CD14-positive monocyte (primary cell): ENCODE measurements around the gene CALCOCO2. TPM values are rescaled to one million over a fixed set of nuclear protein-coding genes. Genes with fewer than 3 reads are reported as not detected.

Experiments
- DNase-seq, 3 donors: peaks; one replicate each; pipeline ENCODE4 v3.0.0-alpha.2; 2011 to 2022
- H2AFZ ChIP-seq: 2 replicates; pipeline ENCODE4 v1.6.0; 2012; ENCODE audit warnings: mild to moderate bottlenecking, low read depth, low read length, inconsistent platforms; ENCODE audit not compliant: insufficient read depth, poor library complexity, severe bottlenecking
- H3K27ac ChIP-seq, 2 donors: 1 replicate in 1 of 2; 2 replicates in 1 of 2; pipeline ENCODE4 v1.5.1; 2012 to 2013; ENCODE audit warnings: low read length in 2 of 2, control low read depth in 1 of 2, inconsistent platforms in 1 of 2, low read depth in 1 of 2, mild to moderate bottlenecking in 1 of 2
- H3K27me3 ChIP-seq, 2 donors: one replicate each; pipeline versions ENCODE4 v1.6.0 to v1.6.1; 2011 to 2013; ENCODE audit warnings: low read length in 2 of 2; ENCODE audit not compliant: control insufficient read depth in 2 of 2, insufficient read depth in 2 of 2
- H3K36me3 ChIP-seq, 2 donors: replicated peaks in 1 of 2; 1 replicate in 1 of 2; 2 replicates in 1 of 2; pipeline versions ENCODE4 v1.5.1 to v1.6.1; 2012 to 2013; ENCODE audit warnings: low read length in 2 of 2, control low read depth in 1 of 2, inconsistent platforms in 1 of 2, mild to moderate bottlenecking in 1 of 2; ENCODE audit not compliant: insufficient read depth in 2 of 2, control insufficient read depth in 1 of 2
- H3K4me1 ChIP-seq, 2 donors: 1 replicate in 1 of 2; 2 replicates in 1 of 2; pipeline versions ENCODE4 v1.5.1 to v1.6.1; 2012 to 2013; ENCODE audit warnings: low read length in 2 of 2, control low read depth in 1 of 2, inconsistent platforms in 1 of 2, mild to moderate bottlenecking in 1 of 2, moderate library complexity in 1 of 2; ENCODE audit not compliant: insufficient read depth in 2 of 2, control insufficient read depth in 1 of 2
- H3K4me2 ChIP-seq: replicated peaks from 2 replicates; pipeline ENCODE3; 2012; ENCODE audit warnings: low read length, moderate library complexity, mild to moderate bottlenecking; ENCODE audit not compliant: poor library complexity, severe bottlenecking; ENCODE audit errors: extremely low read depth
- H3K4me3 ChIP-seq, 3 experiments: fragments of 200-600 bp in 1 of 3; sonication (generic) in 1 of 3; replicated peaks in 1 of 3; 1 replicate in 2 of 3; 2 replicates in 1 of 3; pipeline ENCODE4 v1.5.1; 2011 to 2013; ENCODE audit warnings: low read length in 3 of 3, mild to moderate bottlenecking in 3 of 3, control low read depth in 2 of 3, low read depth in 2 of 3, inconsistent platforms in 1 of 3, moderate library complexity in 1 of 3
- H3K79me2 ChIP-seq: 2 replicates; pipeline ENCODE4 v1.6.0; 2012; ENCODE audit warnings: mild to moderate bottlenecking, control low read depth, inconsistent platforms, low read length, moderate library complexity; ENCODE audit not compliant: insufficient read depth
- H3K9ac ChIP-seq: 2 replicates; pipeline ENCODE4 v1.6.0; 2017; ENCODE audit warnings: low read length, mild to moderate bottlenecking; ENCODE audit not compliant: insufficient read depth, poor library complexity, severe bottlenecking
- H3K9me3 ChIP-seq, 2 donors: replicated peaks in 1 of 2; 1 replicate in 1 of 2; 2 replicates in 1 of 2; pipeline versions ENCODE4 v1.5.1 to v1.6.1; 2012 to 2013; ENCODE audit warnings: low read length in 2 of 2, control low read depth in 1 of 2; ENCODE audit not compliant: control insufficient read depth in 1 of 2, insufficient read depth in 1 of 2
- H4K20me1 ChIP-seq: 2 replicates; pipeline ENCODE4 v1.6.0; 2012; ENCODE audit warnings: mild to moderate bottlenecking, low read length, control low read depth, moderate library complexity; ENCODE audit not compliant: insufficient read depth
- H3K27ac Mint-ChIP-seq, 7 donors: one replicate each; pipeline ENCODE4 v1.8.0; 2020; ENCODE audit warnings: mild to moderate bottlenecking in 7 of 7, mixed read lengths in 7 of 7, moderate library complexity in 6 of 7, inconsistent platforms in 2 of 7
- H3K27me3 Mint-ChIP-seq, 3 donors: one replicate each; pipeline ENCODE4 v1.8.0; 2021 to 2022; ENCODE audit warnings: low read depth in 3 of 3, mild to moderate bottlenecking in 3 of 3, mixed read lengths in 3 of 3, moderate library complexity in 3 of 3, inconsistent platforms in 1 of 3
- H3K36me3 Mint-ChIP-seq, 2 donors: one replicate each; pipeline ENCODE4 v1.8.0; 2020; ENCODE audit warnings: mixed read lengths in 2 of 2, inconsistent platforms in 1 of 2, mild to moderate bottlenecking in 1 of 2
- H3K4me1 Mint-ChIP-seq: one replicate; pipeline ENCODE4 v1.8.0; 2020; ENCODE audit warnings: mild to moderate bottlenecking, mixed read lengths
- H3K4me3 Mint-ChIP-seq, 2 donors: one replicate each; pipeline ENCODE4 v1.8.0; 2020; ENCODE audit warnings: mild to moderate bottlenecking in 2 of 2, mixed read lengths in 2 of 2, moderate library complexity in 1 of 2
- H3K9me3 Mint-ChIP-seq, 7 donors: one replicate each; pipeline ENCODE4 v1.8.0; 2020 to 2022; ENCODE audit warnings: mixed read lengths in 7 of 7, mild to moderate bottlenecking in 6 of 7, moderate library complexity in 6 of 7, inconsistent platforms in 2 of 7
- CTCF ChIP-seq: fragments of 200-600 bp; IDR thresholded peaks from one replicate; pipeline ENCODE4 v1.8.0; 2022; ENCODE audit warnings: antibody characterized with exemption, mild to moderate bottlenecking
- WGBS: methylation state at CpG from one replicate; pipeline ENCODE4 v1.1.5; 2013; ENCODE audit warnings: missing lambda C conversion rate; ENCODE audit not compliant: insufficient coverage; 5-methylcytosine and 5-hydroxymethylcytosine counted together
- intact Hi-C, 2 donors: fragments of 100-400 bp; cut with micrococcal nuclease; formaldehyde crosslinking; loops; one replicate each; pipeline versions ENCODE4 v1.15.0 to v1.15.1; 2023
- polyA plus RNA-seq, 3 donors: library from polyadenylated mRNA; depleted of rRNA in 1 of 3; unstranded in 2 of 3; stranded (reverse) in 1 of 3; fragments of 300-500 nt in 2 of 3; fragments of >200 nt in 1 of 3; fragmentation: Illumina TruSeq in 2 of 3; gene quantifications; 1 replicate in 2 of 3; 2 replicates in 1 of 3; pipeline ENCODE4 v1.2.3, GENCODE V29; 2012 to 2021

The CALCOCO2 gene
- polyA plus RNA-seq, 3 donors = 87.5 to 280 (median 214) TPM

DNA sequence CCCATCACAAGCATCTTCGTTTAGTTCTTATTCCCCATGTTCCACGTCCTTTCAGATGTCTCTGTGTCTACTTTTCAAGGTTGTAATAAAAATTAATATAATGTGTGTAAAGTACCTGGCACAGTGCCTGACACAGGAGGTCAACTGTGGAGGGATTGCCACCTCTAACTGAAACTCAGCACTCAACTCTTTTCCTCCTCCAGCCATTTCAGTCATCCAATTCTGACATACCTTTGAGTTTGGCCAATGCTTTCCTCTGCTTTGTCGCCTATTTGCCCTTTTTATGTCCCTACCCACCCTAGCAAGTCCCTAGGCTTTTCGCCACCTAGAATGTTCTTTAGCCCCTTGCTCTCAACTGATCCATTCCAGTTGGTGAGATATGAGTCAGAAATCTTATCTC, 78.9 kb downstream of the CALCOCO2 start:
- Mint-ChIP-seq H3K27ac (peak overlapping the region; percentile 54 to 99 (median 76)), H3K36me3 (peaks cover 48 to 51% of the 10 kb centered on the region in 2 donors), H3K9me3 (no peaks in the 10 kb centered on the region), H3K4me3 (peak overlapping the region; percentile 92 to 93), H3K4me1 (peaks cover 45% of the 10 kb centered on the region), H3K27me3 (peaks cover 0 to 1% (median 0%) of the 10 kb centered on the region in 3 donors)
- no peak overlapping the region for H3K9ac ChIP-seq
- H3K79me2 ChIP-seq = peaks cover 62% of the 10 kb centered on the region
- peaks cover 42% of the 10 kb centered on the region for H4K20me1 ChIP-seq
- peaks cover 25 to 46% of the 10 kb centered on the region in 2 donors for H3K36me3 ChIP-seq
- peaks cover 26 to 40% of the 10 kb centered on the region in 2 donors for H3K4me1 ChIP-seq
- no peak for DNase-seq
- H2AFZ ChIP-seq = no peak overlapping the region
- intact Hi-C loops = loop anchor here in 1 of 2 donors (2.0 to 5.0 kb wide), 2 partner anchors 17 to 77 kb away; partner anchors contain the start of genes ATP5MC1 and CALCOCO2
- 83% methylated on average over 1 of the region's 4 CpGs for WGBS
- H3K4me2 ChIP-seq = peak overlapping the region; percentile 89
- H3K4me3 ChIP-seq = peak overlapping the region in 1 of 3 experiments; percentile 82
- no peak for TF ChIP-seq CTCF
- H3K27ac ChIP-seq = peak overlapping the region in 1 of 2 donors; percentile 9
- no peaks in the 10 kb centered on the region for H3K27me3 ChIP-seq
- no peaks in the 10 kb centered on the region for H3K9me3 ChIP-seq

DNA sequence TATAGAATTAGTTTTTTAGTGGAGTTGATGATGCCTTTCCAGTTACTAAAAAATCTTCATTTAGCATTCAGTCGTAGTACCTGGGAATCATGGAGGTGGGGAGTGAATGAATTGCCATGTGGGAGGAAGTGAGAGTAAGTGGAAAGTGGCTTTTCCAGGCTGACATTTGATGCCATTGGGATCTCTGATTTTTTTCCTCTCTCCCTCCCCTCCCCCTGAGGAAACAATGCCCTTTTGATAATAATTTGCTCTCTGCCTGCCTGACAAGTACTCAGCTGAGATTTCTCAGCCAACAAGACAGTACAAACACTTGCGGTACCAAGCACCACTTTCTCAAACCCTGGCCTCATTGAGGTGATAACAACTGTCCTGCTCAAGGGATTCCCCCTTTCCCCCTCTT, 79.5 kb downstream of the CALCOCO2 start:
- intact Hi-C loops = no loop called here
- Histone ChIP-seq H3K4me2 (peak overlapping the region; percentile 89), H3K4me1 (peaks cover 32 to 46% of the 10 kb centered on the region in 2 donors), H3K9ac (no peak overlapping the region), H3K9me3 (no peaks in the 10 kb centered on the region), H3K27me3 (no peaks in the 10 kb centered on the region), H4K20me1 (peaks cover 43% of the 10 kb centered on the region), H3K4me3 (peak overlapping the region in 1 of 3 experiments; percentile 82), H3K27ac (peak overlapping the region in 1 of 2 donors; percentile 9), H3K79me2 (peaks cover 68% of the 10 kb centered on the region), H2AFZ (no peak overlapping the region), H3K36me3 (peaks cover 25 to 46% of the 10 kb centered on the region in 2 donors)
- WGBS = 100% methylated on average over 1 of the region's 2 CpGs
- no peak overlapping the region for H3K4me3 Mint-ChIP-seq
- no peaks in the 10 kb centered on the region for H3K9me3 Mint-ChIP-seq
- H3K27ac Mint-ChIP-seq = peak overlapping the region in 5 of 7 donors; percentile 29 to 73 (median 54)
- H3K27me3 Mint-ChIP-seq = no peaks in the 10 kb centered on the region
- TF ChIP-seq CTCF = no peak
- H3K4me1 Mint-ChIP-seq = peaks cover 50% of the 10 kb centered on the region
- H3K36me3 Mint-ChIP-seq = peaks cover 51% of the 10 kb centered on the region in 2 donors
- DNase-seq = no peak
